HG02970 (cell line): Measurements from ENCODE around the gene APBA3.
"Not testable (repeated sequence)": the region's sequence is repeated elsewhere in the genome, so short reads cannot be mapped to it uniquely, and the experiment has no call there.

Experiments used
- ATAC-seq: cut with Tn5 transposase; IDR thresholded peaks from one replicate; pipeline ENCODE4 v1.9.1; 2021; ENCODE audit warnings: mild to moderate bottlenecking, moderate library complexity, moderate number of reproducible peaks; ENCODE audit not compliant: unreplicated experiment, low FRiP score

The APBA3 gene

GRCh38 chr19:3771906-3772455, 10.5 kb upstream of the APBA3 start, which contains the start of gene RAX2:
RAX2 (minus strand) TSS chr19:3772228; CDS start chr19:3771742, 486 bp downstream.
- ATAC-seq, result no peak

- no peak for ATAC-seq
Measured at GRCh38 chr19:3771000-3771905, 9.8 kb upstream of the APBA3 start.

GRCh38 chr19:3770136-3770999, 8.9 kb upstream of the APBA3 start:
- no peak for ATAC-seq

- ATAC-seq, result no peak
Measured at GRCh38 chr19:3769494-3769893, 8.0 kb upstream of the APBA3 start.

- no peak for ATAC-seq
Measured at GRCh38 chr19:3768748-3769099, 7.2 kb upstream of the APBA3 start.

GRCh38 chr19:3768015-3768747, 6.7 kb upstream of the APBA3 start:
- no peak for ATAC-seq

GRCh38 chr19:3767050-3767449, 5.6 kb upstream of the APBA3 start:
- ATAC-seq, result no peak

GRCh38 chr19:3766520-3766919, 5.0 kb upstream of the APBA3 start:
- no peak for ATAC-seq

- not testable (repeated sequence) for ATAC-seq
Measured at GRCh38 chr19:3765757-3766156, 4.3 kb upstream of the APBA3 start.

GRCh38 chr19:3765121-3765520, 3.6 kb upstream of the APBA3 start:
- no peak for ATAC-seq

- ATAC-seq, result peak; percentile 83
Measured at GRCh38 chr19:3762501-3763459, 1.3 kb upstream of the APBA3 start, which contains the start of gene MRPL54. MRPL54 (plus strand) TSS chr19:3762682; CDS start chr19:3762701, 19 bp downstream.

- ATAC-seq, result no peak
Measured at GRCh38 chr19:3762130-3762473, 610 bp upstream of the APBA3 start.

- ATAC-seq, result no peak
Measured at GRCh38 chr19:3760871-3761361, 576 bp downstream of the APBA3 start.

- no peak for ATAC-seq
Measured at GRCh38 chr19:3759482-3760254, 1.8 kb downstream of the APBA3 start.

- ATAC-seq, result not testable (repeated sequence)
Measured at GRCh38 chr19:3758297-3758696, 3.2 kb downstream of the APBA3 start.

- not testable (repeated sequence) for ATAC-seq
Measured at GRCh38 chr19:3757705-3758104, 3.8 kb downstream of the APBA3 start.

- no peak for ATAC-seq
Measured at GRCh38 chr19:3753631-3754410, 7.7 kb downstream of the APBA3 start.

- no peak for ATAC-seq
Measured at GRCh38 chr19:3752492-3752891, 9.0 kb downstream of the APBA3 start.
